K562 (cell line): ENCODE data around the gene FAM120AOS. TPM values are rescaled to one million over a fixed set of nuclear protein-coding genes. Genes with fewer than 3 reads are reported as not detected.
A peak's percentile ranks its signal among the peaks of the same experiment; 100 is the strongest.

Source experiments
- CCNT2 ChIP-seq: IDR thresholded peaks from 2 replicates; pipeline ENCODE4 v1.6.1; 2011; ENCODE audit warnings: borderline replicate concordance, low read depth, mild to moderate bottlenecking, moderate library complexity, mixed read lengths, low read length; ENCODE audit not compliant: insufficient read length; ENCODE audit errors: extremely low read depth
- CREBBP ChIP-seq: IDR thresholded peaks from one replicate; pipeline ENCODE4 v1.6.1; 2012; ENCODE audit warnings: low read depth, mild to moderate bottlenecking, control low read depth, inconsistent platforms, low read length
- ELF4 ChIP-seq: fragments of 450-650 bp; formaldehyde crosslinking; IDR thresholded peaks from 2 replicates; pipeline ENCODE4 v1.4.0; 2022; ENCODE audit warnings: missing genetic modification characterization
- FOSL1 ChIP-seq: fragments of 200-800 bp; sonication (Bioruptor generic); conservative IDR thresholded peaks from 2 replicates; pipeline ENCODE4 v1.6.1; 2016; ENCODE audit warnings: missing genetic modification characterization, missing compliant biosample characterization
- HDGF ChIP-seq: fragments of 450-650 bp; IDR thresholded peaks from 2 replicates; pipeline ENCODE4 v1.6.1; 2016
- HNRNPUL1 ChIP-seq: fragments of 200-400 bp; formaldehyde crosslinking; IDR thresholded peaks from 2 replicates; pipeline ENCODE4 v1.6.1; 2017; ENCODE audit warnings: low read length
- JUND ChIP-seq, 2 experiments: IDR thresholded peaks; 2 replicates in 1 of 2; 3 replicates in 1 of 2; pipeline ENCODE4 v1.6.1; 2011; ENCODE audit warnings: borderline replicate concordance in 2 of 2, low read depth in 2 of 2, low read length in 2 of 2, improper control_type of control experiment in 1 of 2, missing biosample characterization in 1 of 2, missing genetic modification characterization in 1 of 2, missing genetic modification reagents in 1 of 2
- MAZ ChIP-seq, 2 experiments: fragments of 450-650 bp in 1 of 2; sonication (generic) in 1 of 2; formaldehyde crosslinking; IDR thresholded peaks in 1 of 2; conservative IDR thresholded peaks in 1 of 2; 2 replicates each; pipeline versions ENCODE4 v1.4.0 to v1.5.0; 2020; ENCODE audit warnings: mild to moderate bottlenecking in 1 of 2, missing genetic modification reagents in 1 of 2
- MEF2A ChIP-seq: IDR thresholded peaks from 2 replicates; pipeline ENCODE4 v1.6.1; 2011; ENCODE audit warnings: low read depth, mild to moderate bottlenecking, low read length, moderate library complexity; ENCODE audit not compliant: control insufficient read depth
- PHF20 ChIP-seq: fragments of 450-650 bp; IDR thresholded peaks from 2 replicates; pipeline ENCODE4 v1.6.1; 2018; ENCODE audit not compliant: partially characterized antibody
- PHF8 ChIP-seq: fragments of 200-600 bp; sonication (generic); IDR thresholded peaks from 2 replicates; pipeline ENCODE4 v1.6.1; 2012; ENCODE audit warnings: mixed run types, mild to moderate bottlenecking, inconsistent platforms, low read length, moderate library complexity, borderline replicate concordance
- POLR2A ChIP-seq: fragments of 450-650 bp; conservative IDR thresholded peaks from 2 replicates; pipeline ENCODE4 v1.6.1; 2016
- RB1 ChIP-seq: fragments of 450-650 bp; IDR thresholded peaks from 2 replicates; pipeline ENCODE4 v1.6.1; 2017; ENCODE audit warnings: low read depth, mild to moderate bottlenecking
- RBBP5 ChIP-seq: fragments of 200-600 bp; sonication (generic); IDR thresholded peaks from 2 replicates; pipeline ENCODE4 v1.6.1; 2012; ENCODE audit warnings: borderline replicate concordance, mild to moderate bottlenecking, low read length, control low read depth, inconsistent platforms; ENCODE audit not compliant: insufficient read depth, poor library complexity, severe bottlenecking
- RBM15 ChIP-seq: fragments of 200-400 bp; formaldehyde crosslinking; IDR thresholded peaks from 2 replicates; pipeline ENCODE4 v1.6.1; 2018; ENCODE audit warnings: mild to moderate bottlenecking, low read length, moderate library complexity; ENCODE audit not compliant: insufficient read depth
- RHOXF2B ChIP-seq: fragments of 250-450 bp; sonication (Bioruptor Pico); conservative IDR thresholded peaks from 2 replicates; pipeline ENCODE4 v1.5.1; 2021
- SOX6 ChIP-seq: fragments of 450-650 bp; IDR thresholded peaks from 2 replicates; pipeline ENCODE4 v1.6.1; 2014; ENCODE audit warnings: mild to moderate bottlenecking
- ZNF436 ChIP-seq: fragments of 250-450, 450-650 bp; sonication (Bioruptor Pico); formaldehyde crosslinking; IDR thresholded peaks from 2 replicates; pipeline ENCODE4 v1.7.0; 2020; ENCODE audit warnings: mild to moderate bottlenecking
- ZNF511 ChIP-seq: sonication (generic); formaldehyde crosslinking; IDR thresholded peaks from 2 replicates; pipeline ENCODE4 v1.8.0; 2022; ENCODE audit warnings: mild to moderate bottlenecking, missing genetic modification reagents
- polyA plus RNA-seq, 8 experiments: library from polyadenylated mRNA; depleted of rRNA in 4 of 8; stranded (reverse) in 5 of 8; unstranded in 3 of 8; fragments of >200 nt; fragmentation: Nextera tagmentation in 2 of 8; fragmentation: Illumina TruSeq in 1 of 8; extraction: Ambion mirVana in 2 of 8; extraction: Trizol in 1 of 8; gene quantifications; 2 replicates each; pipeline versions ENCODE4 v1.2.1 to v1.2.3, GENCODE V29; 2011 to 2014; ENCODE audit warnings: inconsistent platforms in 1 of 8, missing spikeins in 1 of 8
- total RNA-seq, 7 experiments: library from RNA; depleted of rRNA in 6 of 7; stranded (reverse); fragments of >200 nt in 6 of 7; fragmentation: Illumina TruSeq in 2 of 7; extraction: Trizol in 2 of 7; gene quantifications; 2 replicates each; pipeline versions ENCODE4 v1.2.1 to v1.2.3, GENCODE V29; 2011 to 2021; ENCODE audit warnings: low replicate concordance in 1 of 7
- TF ChIP-seq, protein P1 (sequence below): fragments of 450-650 bp; formaldehyde crosslinking; IDR thresholded peaks from 2 replicates; pipeline ENCODE4 v1.4.0; 2020; ENCODE audit warnings: mild to moderate bottlenecking, moderate library complexity
- TF ChIP-seq, protein P2 (sequence below), 3 experiments: fragments of 200-800 bp in 1 of 3; fragments of 250-450 bp in 1 of 3; fragments of 450-650 bp in 1 of 3; sonication (Bioruptor Pico) in 1 of 3; sonication (Bioruptor generic) in 1 of 3; formaldehyde crosslinking in 1 of 3; IDR thresholded peaks; 2 replicates each; pipeline versions ENCODE4 v1.6.1 to v1.8.0; 2016 to 2022; ENCODE audit warnings: mild to moderate bottlenecking in 2 of 3, missing genetic modification characterization in 2 of 3, missing compliant biosample characterization in 1 of 3, moderate library complexity in 1 of 3

FAM120AOS gene
- total and polyA plus RNA-seq, 9 of the 15 experiments (the other 6 are each of a cell fraction or from before 2014, with no cell fraction given): 18.8 to 53.4 (median 41.4) TPM

- TF ChIP-seq CREBBP (no peak), ZNF436 (0 out of 2 replicates have a peak, but pooled peaks have one; percentile 5), POLR2A (peak; percentile 77), MEF2A (no peak), MAZ (CRISPR knock-in tag; conservative IDR thresholded peaks at IDR 0.05 in 1 of 2, IDR thresholded peaks at IDR 0.05 in 1 of 2) (peak; percentile 59 to 84), HDGF (no peak), ELF4 (no peak), PHF8 (peak; percentile 90; the same call in 1 of the 2 replicates), JUND (IDR thresholded peaks at IDR 0.05; ENCODE audit: borderline replicate concordance, low read depth, low read length) (peak; percentile 4; the same call in 1 of the 2 replicates), JUND (tag; IDR thresholded peaks at IDR 0.05; ENCODE audit: borderline replicate concordance, low read depth, low read length) (no peak), PHF20 (peak; percentile 32), RHOXF2B (CRISPR knock-in tag) (no peak), RBM15 (no peak), SOX6 (0 out of 2 replicates have a peak, but pooled peaks have one; percentile 28), CCNT2 (peak; percentile 71), HNRNPUL1 (no peak), FOSL1 (tag) (no peak), RB1 (0 out of 2 replicates have a peak, but pooled peaks have one; percentile 46), ZNF511 (CRISPR knock-in tag) (0 out of 2 replicates have a peak, but pooled peaks have one; percentile 38), RBBP5 (peak; percentile 60)
- TF ChIP-seq, protein P1, sequence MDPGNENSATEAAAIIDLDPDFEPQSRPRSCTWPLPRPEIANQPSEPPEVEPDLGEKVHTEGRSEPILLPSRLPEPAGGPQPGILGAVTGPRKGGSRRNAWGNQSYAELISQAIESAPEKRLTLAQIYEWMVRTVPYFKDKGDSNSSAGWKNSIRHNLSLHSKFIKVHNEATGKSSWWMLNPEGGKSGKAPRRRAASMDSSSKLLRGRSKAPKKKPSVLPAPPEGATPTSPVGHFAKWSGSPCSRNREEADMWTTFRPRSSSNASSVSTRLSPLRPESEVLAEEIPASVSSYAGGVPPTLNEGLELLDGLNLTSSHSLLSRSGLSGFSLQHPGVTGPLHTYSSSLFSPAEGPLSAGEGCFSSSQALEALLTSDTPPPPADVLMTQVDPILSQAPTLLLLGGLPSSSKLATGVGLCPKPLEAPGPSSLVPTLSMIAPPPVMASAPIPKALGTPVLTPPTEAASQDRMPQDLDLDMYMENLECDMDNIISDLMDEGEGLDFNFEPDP: 0 out of 2 replicates have a peak, but pooled peaks have one; percentile 46
- TF ChIP-seq, protein P2, sequence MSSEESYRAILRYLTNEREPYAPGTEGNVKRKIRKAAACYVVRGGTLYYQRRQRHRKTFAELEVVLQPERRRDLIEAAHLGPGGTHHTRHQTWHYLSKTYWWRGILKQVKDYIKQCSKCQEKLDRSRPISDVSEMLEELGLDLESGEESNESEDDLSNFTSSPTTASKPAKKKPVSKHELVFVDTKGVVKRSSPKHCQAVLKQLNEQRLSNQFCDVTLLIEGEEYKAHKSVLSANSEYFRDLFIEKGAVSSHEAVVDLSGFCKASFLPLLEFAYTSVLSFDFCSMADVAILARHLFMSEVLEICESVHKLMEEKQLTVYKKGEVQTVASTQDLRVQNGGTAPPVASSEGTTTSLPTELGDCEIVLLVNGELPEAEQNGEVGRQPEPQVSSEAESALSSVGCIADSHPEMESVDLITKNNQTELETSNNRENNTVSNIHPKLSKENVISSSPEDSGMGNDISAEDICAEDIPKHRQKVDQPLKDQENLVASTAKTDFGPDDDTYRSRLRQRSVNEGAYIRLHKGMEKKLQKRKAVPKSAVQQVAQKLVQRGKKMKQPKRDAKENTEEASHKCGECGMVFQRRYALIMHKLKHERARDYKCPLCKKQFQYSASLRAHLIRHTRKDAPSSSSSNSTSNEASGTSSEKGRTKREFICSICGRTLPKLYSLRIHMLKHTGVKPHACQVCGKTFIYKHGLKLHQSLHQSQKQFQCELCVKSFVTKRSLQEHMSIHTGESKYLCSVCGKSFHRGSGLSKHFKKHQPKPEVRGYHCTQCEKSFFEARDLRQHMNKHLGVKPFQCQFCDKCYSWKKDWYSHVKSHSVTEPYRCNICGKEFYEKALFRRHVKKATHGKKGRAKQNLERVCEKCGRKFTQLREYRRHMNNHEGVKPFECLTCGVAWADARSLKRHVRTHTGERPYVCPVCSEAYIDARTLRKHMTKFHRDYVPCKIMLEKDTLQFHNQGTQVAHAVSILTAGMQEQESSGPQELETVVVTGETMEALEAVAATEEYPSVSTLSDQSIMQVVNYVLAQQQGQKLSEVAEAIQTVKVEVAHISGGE (CRISPR knock-in tag; IDR thresholded peaks at IDR 0.05): peak in 1 of 3 experiments; percentile 72; a peak in 2 of 6 replicates
Observed at GRCh38 chr9:93450945-93451815, 2.2 kb downstream of the FAM120AOS start, which contains the start of gene FAM120A (continued).
